ENCODE results near the gene PRRT3.
A peak's percentile ranks its signal among the peaks of the same experiment; 100 is the strongest.

PRRT3 gene

DNA sequence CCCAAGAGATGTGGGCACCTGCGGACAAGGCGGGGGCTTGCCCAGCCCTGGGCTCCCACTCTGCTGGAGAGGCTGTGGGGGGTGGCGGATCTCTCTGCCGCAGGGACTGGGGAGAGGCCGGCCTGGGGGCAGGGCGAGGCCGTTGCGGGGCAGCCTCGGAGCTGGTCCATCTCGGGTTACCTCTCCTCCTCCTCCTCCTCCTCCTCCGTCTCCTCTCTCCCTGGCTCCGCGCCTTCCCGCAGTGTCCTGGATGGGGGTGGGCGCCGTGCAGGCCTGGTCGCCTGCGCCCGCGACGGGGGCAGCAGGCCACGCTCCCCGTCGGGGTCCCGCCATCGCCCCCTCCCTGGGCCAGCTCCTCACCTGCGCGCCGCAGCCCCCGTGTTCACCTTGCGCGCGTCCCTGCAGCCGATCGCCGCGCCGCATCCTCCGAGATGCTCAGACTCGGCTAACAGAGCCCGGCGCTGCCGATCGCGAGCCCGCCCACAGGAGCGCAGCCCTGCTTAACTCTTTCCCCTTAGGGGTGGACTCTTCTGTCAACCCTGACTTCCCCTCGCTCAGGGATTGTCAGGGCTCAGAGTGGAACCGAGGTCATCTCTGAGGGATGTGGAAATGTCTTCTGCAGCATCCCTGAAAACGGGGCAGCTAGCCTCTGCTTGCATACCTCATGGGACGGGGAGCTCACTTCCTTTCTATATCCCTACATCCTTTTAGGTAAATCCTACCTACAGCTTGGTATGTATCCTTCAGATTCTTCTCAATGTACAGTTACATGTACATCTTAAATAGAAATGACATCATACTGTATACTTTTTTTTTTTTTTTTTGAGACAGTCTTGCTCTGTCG lies at the start of gene PRRT3:
Gene PRRT3 (minus strand): TSS at position 447 of the 844 bp plus-strand sequence. CDS start 2,293 bp downstream, outside the sequence.
- peak; percentile 67 for DNase-seq (ENCODE audit: extremely low spot score)
- CTCF ChIA-PET, result no interaction called here
- POLR2A ChIA-PET, result interaction anchor here (0.8 to 1.0 kb wide), 2 partner anchors 10 to 19 kb away, joined by 3 read pairs; partner anchors contain the start of gene CRELD1
- TF ChIP-seq ZNF384 (IDR thresholded peaks at IDR 0.05), result peak; percentile 54
- peak; percentile 4; the same call in 1 of the 2 replicates for TF ChIP-seq CTBP1 (IDR thresholded peaks at IDR 0.05; ENCODE audit: borderline replicate concordance)
- no peak for TF ChIP-seq SUZ12 (IDR thresholded peaks at IDR 0.05)
- TF ChIP-seq FOXK2 (IDR thresholded peaks at IDR 0.05), result no peak
- no peak for TF ChIP-seq BHLHE40 (IDR thresholded peaks at IDR 0.05; ENCODE audit: borderline replicate concordance)

DNA sequence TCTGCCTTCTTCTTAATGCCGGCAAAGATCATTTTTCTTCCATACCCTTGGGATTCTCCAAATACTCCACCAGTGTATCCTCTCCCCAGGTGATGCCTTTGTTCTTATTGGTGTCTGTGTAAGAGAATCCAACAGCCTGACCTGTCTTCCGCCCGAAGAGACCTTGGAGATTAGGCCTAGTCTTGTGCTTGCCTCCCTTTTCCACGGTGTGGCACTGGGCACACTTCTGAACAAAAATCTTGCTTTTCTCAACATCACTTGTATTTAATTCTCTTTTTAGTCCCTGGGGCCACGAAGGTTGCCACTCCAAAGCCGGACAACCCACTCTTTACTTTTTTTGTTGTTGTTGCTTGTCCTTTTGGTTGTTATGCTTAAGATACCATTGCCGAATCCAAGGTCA lies 48.5 kb upstream of the PRRT3 start:
- TF ChIP-seq, protein P1, sequence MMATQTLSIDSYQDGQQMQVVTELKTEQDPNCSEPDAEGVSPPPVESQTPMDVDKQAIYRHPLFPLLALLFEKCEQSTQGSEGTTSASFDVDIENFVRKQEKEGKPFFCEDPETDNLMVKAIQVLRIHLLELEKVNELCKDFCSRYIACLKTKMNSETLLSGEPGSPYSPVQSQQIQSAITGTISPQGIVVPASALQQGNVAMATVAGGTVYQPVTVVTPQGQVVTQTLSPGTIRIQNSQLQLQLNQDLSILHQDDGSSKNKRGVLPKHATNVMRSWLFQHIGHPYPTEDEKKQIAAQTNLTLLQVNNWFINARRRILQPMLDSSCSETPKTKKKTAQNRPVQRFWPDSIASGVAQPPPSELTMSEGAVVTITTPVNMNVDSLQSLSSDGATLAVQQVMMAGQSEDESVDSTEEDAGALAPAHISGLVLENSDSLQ (IDR thresholded peaks at IDR 0.05), result no peak
- no peak for TF ChIP-seq FOXM1 (IDR thresholded peaks at IDR 0.05; ENCODE audit: borderline replicate concordance)
- TF ChIP-seq BHLHE40 (IDR thresholded peaks at IDR 0.05; ENCODE audit: borderline replicate concordance), result no peak
- no peak for TF ChIP-seq FOXA1 (IDR thresholded peaks at IDR 0.05)
- TF ChIP-seq SUZ12 (IDR thresholded peaks at IDR 0.05), result no peak
- TF ChIP-seq L3MBTL2 (conservative IDR thresholded peaks at IDR 0.05), result no peak
- TF ChIP-seq TARDBP (IDR thresholded peaks at IDR 0.05), result no peak
- no peak for TF ChIP-seq HDGF (IDR thresholded peaks at IDR 0.05; ENCODE audit: borderline replicate concordance)
- TF ChIP-seq SP1 (IDR thresholded peaks at IDR 0.05), result no peak
- TF ChIP-seq FOXK2 (IDR thresholded peaks at IDR 0.05), result no peak
- TF ChIP-seq CTBP1 (IDR thresholded peaks at IDR 0.05; ENCODE audit: borderline replicate concordance), result no peak
- no peak for TF ChIP-seq NFRKB (IDR thresholded peaks at IDR 0.05)
- TF ChIP-seq LEF1 (IDR thresholded peaks at IDR 0.05; ENCODE audit: borderline replicate concordance), result no peak
- CTCF ChIA-PET, result no interaction called here
- POLR2A ChIA-PET, result no interaction called here
- DNase-seq (ENCODE audit: extremely low spot score), result no peak

DNA sequence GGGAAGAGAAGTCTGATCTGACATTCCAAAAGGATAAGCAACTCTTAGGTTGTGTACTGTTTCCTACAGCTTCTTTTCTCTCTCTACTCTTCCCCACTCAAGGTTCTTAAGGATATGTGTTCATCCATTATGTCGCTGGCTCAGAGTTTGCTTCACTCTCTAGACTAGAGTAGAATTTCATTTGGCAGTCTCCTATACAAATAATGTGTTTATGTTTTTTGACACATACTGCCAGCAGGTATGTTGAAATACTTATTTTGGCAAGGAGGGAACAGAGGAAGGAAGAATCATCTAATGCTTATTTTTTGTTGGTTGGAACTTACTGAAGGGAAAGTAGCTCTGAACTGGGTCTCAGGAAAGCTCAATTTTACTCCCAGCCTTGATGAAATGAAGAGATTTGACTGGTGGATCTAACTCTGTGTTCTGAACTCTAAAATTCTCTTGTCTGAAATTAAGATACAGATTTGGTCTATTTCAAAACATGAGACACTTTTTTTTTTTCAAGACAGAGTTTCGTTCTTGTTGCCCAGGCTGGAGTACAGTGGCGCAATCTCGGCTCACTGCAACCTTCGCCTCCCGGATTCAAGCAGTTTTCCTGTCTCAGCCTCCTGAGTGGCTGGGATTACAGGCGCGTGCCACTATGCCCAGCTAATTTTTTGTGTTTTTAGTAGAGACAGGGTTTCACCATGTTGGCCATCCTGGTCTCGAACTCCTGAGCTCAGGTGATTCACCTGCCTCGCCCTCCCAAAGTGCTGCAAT lies 42.1 kb upstream of the PRRT3 start:
- POLR2A ChIA-PET, result interaction anchor here (1.0 kb wide), 1 partner anchor 18 kb away, joined by 4 read pairs; no protein-coding TSS in a partner anchor
- TF ChIP-seq NFRKB (IDR thresholded peaks at IDR 0.05) (no peak), FOXK2 (IDR thresholded peaks at IDR 0.05) (no peak), HDGF (IDR thresholded peaks at IDR 0.05; ENCODE audit: borderline replicate concordance) (no peak), FOXM1 (IDR thresholded peaks at IDR 0.05; ENCODE audit: borderline replicate concordance) (no peak), BHLHE40 (IDR thresholded peaks at IDR 0.05; ENCODE audit: borderline replicate concordance) (no peak), ELF4 (IDR thresholded peaks at IDR 0.05) (no peak)
- no peak for DNase-seq (ENCODE audit: extremely low spot score)
- CTCF ChIA-PET, result no interaction called here

DNA sequence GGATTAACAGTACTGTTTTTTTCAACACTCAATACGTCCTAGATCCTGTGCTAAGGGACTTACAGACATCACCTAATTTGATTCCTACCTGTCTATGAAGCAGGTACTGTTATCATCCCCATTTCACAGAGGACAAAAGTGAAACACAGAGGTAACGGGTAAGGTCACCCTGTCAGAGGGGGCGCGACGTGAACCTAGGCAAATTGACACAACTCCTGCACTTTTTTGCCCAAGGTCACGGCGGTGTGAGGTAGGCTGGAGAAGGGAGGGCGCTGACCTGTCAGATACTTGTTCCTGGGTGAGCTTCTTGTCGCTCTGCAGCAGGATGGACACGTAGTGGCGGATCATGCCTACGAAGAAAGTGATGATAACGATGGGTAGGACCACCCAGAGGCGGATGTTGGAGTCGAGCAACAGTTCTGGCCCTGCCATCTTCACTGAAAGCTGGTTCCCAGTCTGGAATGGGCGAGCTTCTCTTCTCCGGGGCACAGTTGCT lies 34.1 kb upstream of the PRRT3 start:
- DNase-seq (ENCODE audit: extremely low spot score), result no peak
- POLR2A ChIA-PET, result interaction anchor here (0.8 to 2.3 kb wide), 5 partner anchors 9 to 40 kb away, joined by 3 to 10 read pairs (median 5); partner anchors contain the start of gene FANCD2
- TF ChIP-seq FOXM1 (IDR thresholded peaks at IDR 0.05; ENCODE audit: borderline replicate concordance) (no peak), ELF4 (IDR thresholded peaks at IDR 0.05) (no peak), LEF1 (IDR thresholded peaks at IDR 0.05; ENCODE audit: borderline replicate concordance) (no peak), NFRKB (IDR thresholded peaks at IDR 0.05) (no peak), SP1 (IDR thresholded peaks at IDR 0.05) (no peak), FOXA1 (IDR thresholded peaks at IDR 0.05) (no peak), ZNF384 (IDR thresholded peaks at IDR 0.05) (no peak), TARDBP (IDR thresholded peaks at IDR 0.05) (no peak), SUZ12 (IDR thresholded peaks at IDR 0.05) (no peak), CTBP1 (IDR thresholded peaks at IDR 0.05; ENCODE audit: borderline replicate concordance) (no peak)
- TF ChIP-seq, protein P1 (IDR thresholded peaks at IDR 0.05), result no peak
- CTCF ChIA-PET, result no interaction called here

DNA sequence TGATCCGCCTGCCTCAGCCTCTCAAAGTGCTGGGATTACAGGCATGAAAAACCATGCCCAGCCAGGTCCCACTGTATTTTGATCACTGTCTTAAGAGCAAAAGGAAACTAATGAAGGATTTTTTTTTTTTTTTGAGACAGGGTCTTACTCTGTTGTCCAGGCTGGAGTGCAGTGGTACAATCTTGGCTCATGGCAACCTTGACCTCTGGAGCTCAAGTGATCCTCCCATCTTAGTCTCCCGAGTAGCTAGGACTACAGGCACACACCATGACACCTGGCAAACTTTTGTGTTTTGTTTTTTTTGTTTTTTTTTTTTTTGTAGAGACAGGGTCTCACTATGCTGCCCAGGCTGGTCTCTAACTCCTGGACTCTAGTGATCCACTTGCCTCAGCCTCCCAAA lies 28.0 kb upstream of the PRRT3 start:
- TF ChIP-seq L3MBTL2 (conservative IDR thresholded peaks at IDR 0.05) (no peak), ELF4 (IDR thresholded peaks at IDR 0.05) (no peak), SUZ12 (IDR thresholded peaks at IDR 0.05) (no peak), LEF1 (IDR thresholded peaks at IDR 0.05; ENCODE audit: borderline replicate concordance) (no peak), FOXM1 (IDR thresholded peaks at IDR 0.05; ENCODE audit: borderline replicate concordance) (no peak), SP1 (IDR thresholded peaks at IDR 0.05) (no peak), HDGF (IDR thresholded peaks at IDR 0.05; ENCODE audit: borderline replicate concordance) (no peak), FOXK2 (IDR thresholded peaks at IDR 0.05) (no peak), FOXA1 (IDR thresholded peaks at IDR 0.05) (no peak), BHLHE40 (IDR thresholded peaks at IDR 0.05; ENCODE audit: borderline replicate concordance) (no peak), CTBP1 (IDR thresholded peaks at IDR 0.05; ENCODE audit: borderline replicate concordance) (no peak)
- TF ChIP-seq, protein P1 (IDR thresholded peaks at IDR 0.05), result no peak
- ChIA-PET CTCF (no interaction called here), POLR2A (no interaction called here)
- no peak for DNase-seq (ENCODE audit: extremely low spot score)

All from HEK293T (cell line).